MM.1S (cell line): ENCODE data around the gene KDM2A.

Experiments used
- DNase-seq: peaks from one replicate; pipeline ENCODE4 v3.0.0-alpha.2; 2015
- H2AFZ ChIP-seq: fragments of 300-600 bp; sonication (generic); 2 replicates; pipeline ENCODE4 v1.6.0; 2016; ENCODE audit warnings: antibody characterized with exemption, low read length
- H3F3A ChIP-seq: fragments of 300-600 bp; sonication (generic); 2 replicates; pipeline ENCODE4 v1.6.1; 2016; ENCODE audit warnings: mild to moderate bottlenecking, antibody characterized with exemption, low read length, moderate library complexity, mixed read lengths; ENCODE audit not compliant: insufficient read depth
- H3K27ac ChIP-seq: fragments of 300-600 bp; sonication (generic); 2 replicates; pipeline ENCODE4 v1.5.1; 2016; ENCODE audit warnings: mild to moderate bottlenecking, low read length
- H3K27me3 ChIP-seq: fragments of 300-600 bp; sonication (generic); replicated peaks from 2 replicates; pipeline ENCODE4 v1.6.0; 2016; ENCODE audit warnings: low read length; ENCODE audit not compliant: insufficient read depth
- H3K36me3 ChIP-seq: fragments of 300-600 bp; sonication (generic); replicated peaks from 2 replicates; pipeline ENCODE4 v1.6.1; 2016; ENCODE audit warnings: mild to moderate bottlenecking, low read length, mixed read lengths; ENCODE audit not compliant: insufficient read depth
- H3K4me1 ChIP-seq: fragments of 300-600 bp; sonication (generic); 2 replicates; pipeline ENCODE4 v1.6.1; 2016; ENCODE audit warnings: low read length, mixed read lengths
- H3K4me2 ChIP-seq: fragments of 300-600 bp; sonication (generic); 2 replicates; pipeline ENCODE4 v1.6.0; 2016; ENCODE audit warnings: low read depth, low read length
- H3K4me3 ChIP-seq: fragments of 300-600 bp; sonication (generic); 2 replicates; pipeline ENCODE4 v1.5.1; 2016; ENCODE audit warnings: low read length, mixed read lengths
- H3K79me2 ChIP-seq: fragments of 300-600 bp; sonication (generic); 2 replicates; pipeline ENCODE4 v1.6.1; 2016; ENCODE audit warnings: mixed run types, low read length, mixed read lengths
- H3K9ac ChIP-seq: fragments of 300-600 bp; sonication (generic); 2 replicates; pipeline ENCODE4 v1.6.1; 2016; ENCODE audit warnings: low read length, mixed read lengths
- H3K9me2 ChIP-seq: fragments of 300-600 bp; sonication (generic); replicated peaks from 2 replicates; pipeline ENCODE4 v1.6.1; 2016; ENCODE audit warnings: mild to moderate bottlenecking, low read length, mixed read lengths; ENCODE audit not compliant: insufficient read depth
- H3K9me3 ChIP-seq: fragments of 300-600 bp; sonication (generic); replicated peaks from 2 replicates; pipeline ENCODE4 v1.6.1; 2016; ENCODE audit warnings: mild to moderate bottlenecking, low read length, mixed read lengths; ENCODE audit not compliant: insufficient read depth
- H4K20me1 ChIP-seq: fragments of 300-600 bp; sonication (generic); 2 replicates; pipeline ENCODE4 v1.6.1; 2016; ENCODE audit warnings: mild to moderate bottlenecking, low read length, moderate library complexity, mixed read lengths; ENCODE audit not compliant: insufficient read depth
- CTCF ChIP-seq: fragments of 300-600 bp; sonication (generic); IDR thresholded peaks from 2 replicates; pipeline ENCODE4 v1.5.1; 2016; ENCODE audit warnings: antibody characterized with exemption, low read length, mixed read lengths
- EZH2 ChIP-seq: fragments of 300-600 bp; sonication (generic); optimal IDR thresholded peaks from 2 replicates; pipeline ENCODE3; 2017; ENCODE audit warnings: low read depth, mild to moderate bottlenecking, antibody characterized with exemption, low read length, mixed read lengths
- EZH2phosphoT487 ChIP-seq: fragments of 300-600 bp; sonication (generic); IDR thresholded peaks from 2 replicates; pipeline ENCODE4 v1.6.1; 2018; ENCODE audit warnings: antibody characterized with exemption, low read length

Gene KDM2A

GRCh38 chr11:67157691-67158090, 38.6 kb downstream of the KDM2A start:
- Histone ChIP-seq H3K4me2 (no peak overlapping the region), H3K9me3 (no peaks in the 10 kb centered on the region), H3K79me2 (peaks cover 96% of the 10 kb centered on the region), H3K27ac (no peak overlapping the region), H2AFZ (no peak overlapping the region), H3K9ac (no peak overlapping the region), H4K20me1 (peaks cover 9% of the 10 kb centered on the region), H3K9me2 (no peaks in the 10 kb centered on the region), H3F3A (no peaks in the 10 kb centered on the region), H3K4me1 (no peaks in the 10 kb centered on the region), H3K27me3 (no peaks in the 10 kb centered on the region), H3K36me3 (no peaks in the 10 kb centered on the region; the same call in 1 of the 2 replicates), H3K4me3 (no peak overlapping the region)
- no peak for TF ChIP-seq EZH2
- TF ChIP-seq EZH2phosphoT487: no peak
- DNase-seq: no peak

DNA sequence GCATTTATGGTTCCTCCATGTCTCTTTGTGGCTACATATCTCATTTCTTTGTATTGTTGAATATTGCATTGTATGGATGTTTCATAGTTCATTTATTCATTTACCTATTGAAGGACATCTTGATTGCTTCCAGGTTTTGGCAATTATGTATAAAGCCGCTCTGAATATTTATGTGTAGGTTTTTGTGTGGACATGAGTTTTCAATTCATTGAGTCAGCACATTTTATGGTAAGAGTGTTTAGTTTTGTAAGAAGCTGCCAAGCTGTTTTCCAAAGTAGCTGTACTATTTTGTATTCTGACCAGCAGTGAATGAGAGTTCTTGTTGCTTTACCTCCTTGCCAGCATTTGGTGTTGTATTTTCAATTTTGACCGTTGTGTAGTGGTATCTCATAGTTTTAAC, 39.2 kb downstream of the KDM2A start:
- DNase-seq: no peak
- no peaks in the 10 kb centered on the region for H3K9me2 ChIP-seq
- no peak overlapping the region for H3K4me3 ChIP-seq
- no peak for TF ChIP-seq EZH2
- no peaks in the 10 kb centered on the region; the same call in 1 of the 2 replicates for H3K36me3 ChIP-seq
- no peak overlapping the region for H3K27ac ChIP-seq
- H3K27me3 ChIP-seq: no peaks in the 10 kb centered on the region
- no peak overlapping the region for H3K4me2 ChIP-seq
- peaks cover 96% of the 10 kb centered on the region for H3K79me2 ChIP-seq
- H3K4me1 ChIP-seq: no peaks in the 10 kb centered on the region
- H3F3A ChIP-seq: no peaks in the 10 kb centered on the region
- peaks cover 9% of the 10 kb centered on the region for H4K20me1 ChIP-seq
- no peaks in the 10 kb centered on the region for H3K9me3 ChIP-seq
- H2AFZ ChIP-seq: no peak overlapping the region
- no peak overlapping the region for H3K9ac ChIP-seq

DNA sequence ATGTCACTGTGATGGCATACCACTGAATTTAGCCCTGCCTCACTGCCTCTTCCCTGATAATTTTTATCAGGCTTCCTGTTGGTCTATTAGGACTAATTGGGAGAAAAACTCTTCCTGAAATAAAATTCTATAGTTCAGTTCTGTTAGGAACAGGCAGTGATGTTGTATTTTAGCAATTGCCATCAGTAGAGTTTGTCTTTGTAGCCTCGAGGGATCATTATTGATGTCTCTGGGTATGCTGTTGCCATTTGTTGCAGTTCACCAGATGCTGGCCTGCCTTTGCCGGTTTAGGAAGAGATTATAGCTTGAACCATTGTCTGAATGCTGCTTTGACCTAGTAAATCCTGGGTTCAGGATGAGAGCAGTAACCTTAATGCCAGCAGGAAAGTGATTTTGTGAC, 41.0 kb downstream of the KDM2A start:
- Histone ChIP-seq H3K4me2 (no peak overlapping the region), H3K79me2 (peaks cover 96% of the 10 kb centered on the region), H3K9me3 (no peaks in the 10 kb centered on the region), H4K20me1 (peaks cover 9% of the 10 kb centered on the region), H3K36me3 (no peaks in the 10 kb centered on the region), H3K4me3 (no peak overlapping the region), H3K27me3 (no peaks in the 10 kb centered on the region), H3K4me1 (no peaks in the 10 kb centered on the region), H3K9ac (no peak overlapping the region), H2AFZ (no peak overlapping the region), H3F3A (no peaks in the 10 kb centered on the region), H3K27ac (no peak overlapping the region), H3K9me2 (no peaks in the 10 kb centered on the region)
- no peak for TF ChIP-seq CTCF
- TF ChIP-seq EZH2: no peak
- TF ChIP-seq EZH2phosphoT487: no peak
- no peak for DNase-seq

DNA sequence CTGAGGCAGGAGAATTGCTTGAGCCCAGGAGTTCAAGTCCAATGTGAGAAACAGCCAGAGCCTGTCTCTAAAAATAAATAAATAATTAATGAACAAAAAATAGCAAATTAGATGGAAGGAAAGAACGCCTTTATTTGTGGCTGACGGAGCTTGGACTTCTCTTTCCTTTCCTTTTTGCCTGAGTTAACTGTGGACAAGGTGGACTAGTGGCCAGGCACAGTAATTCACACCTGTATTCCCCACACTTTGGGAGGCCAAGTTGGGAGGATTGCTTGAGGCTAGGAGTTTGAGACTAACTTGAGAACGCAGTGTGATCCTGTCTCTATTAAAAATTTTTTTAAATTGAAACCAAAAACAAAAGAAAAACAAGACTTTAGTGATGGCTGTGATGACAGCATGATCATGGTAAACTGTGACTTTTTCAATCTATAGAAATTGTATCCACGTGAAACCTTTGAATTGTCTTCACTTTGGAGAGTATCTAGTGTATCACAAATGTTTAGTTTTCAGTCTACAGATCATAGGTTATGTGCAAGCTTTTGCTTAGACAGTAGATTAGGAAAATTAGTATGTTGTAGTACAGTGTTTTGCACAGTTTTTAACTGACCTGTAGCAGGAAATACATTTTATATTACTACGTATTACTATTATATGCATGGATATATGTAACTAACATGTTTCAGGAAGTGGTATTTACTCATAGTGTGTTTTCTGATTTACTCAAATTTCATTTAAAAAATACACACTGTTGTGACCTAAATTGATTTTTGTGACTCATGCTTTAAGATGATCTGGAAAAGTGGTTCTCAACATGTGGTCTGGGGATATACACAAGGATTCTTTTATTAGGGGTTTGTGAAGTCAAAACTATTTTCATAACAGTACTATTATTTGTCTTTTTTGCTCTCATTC, 42.1 kb downstream of the KDM2A start:
- Histone ChIP-seq H3K9me2 (no peaks in the 10 kb centered on the region), H3K9me3 (no peaks in the 10 kb centered on the region), H4K20me1 (peaks cover 9% of the 10 kb centered on the region), H3K4me1 (no peaks in the 10 kb centered on the region), H3K36me3 (no peaks in the 10 kb centered on the region), H3K79me2 (peaks cover 96% of the 10 kb centered on the region), H2AFZ (no peak overlapping the region), H3K9ac (no peak overlapping the region), H3K27ac (no peak overlapping the region), H3K4me2 (no peak overlapping the region), H3K27me3 (no peaks in the 10 kb centered on the region), H3F3A (no peaks in the 10 kb centered on the region), H3K4me3 (no peak overlapping the region)
- no peak for DNase-seq
- TF ChIP-seq EZH2 (no peak), CTCF (no peak), EZH2phosphoT487 (no peak)
